ENCODE data around the gene RIN1. TPM values are rescaled to one million over a fixed set of nuclear protein-coding genes. Genes with fewer than 3 reads are reported as not detected.

RIN1 gene
- polyA plus RNA-seq, 1 donor: 12.1 TPM

DNA sequence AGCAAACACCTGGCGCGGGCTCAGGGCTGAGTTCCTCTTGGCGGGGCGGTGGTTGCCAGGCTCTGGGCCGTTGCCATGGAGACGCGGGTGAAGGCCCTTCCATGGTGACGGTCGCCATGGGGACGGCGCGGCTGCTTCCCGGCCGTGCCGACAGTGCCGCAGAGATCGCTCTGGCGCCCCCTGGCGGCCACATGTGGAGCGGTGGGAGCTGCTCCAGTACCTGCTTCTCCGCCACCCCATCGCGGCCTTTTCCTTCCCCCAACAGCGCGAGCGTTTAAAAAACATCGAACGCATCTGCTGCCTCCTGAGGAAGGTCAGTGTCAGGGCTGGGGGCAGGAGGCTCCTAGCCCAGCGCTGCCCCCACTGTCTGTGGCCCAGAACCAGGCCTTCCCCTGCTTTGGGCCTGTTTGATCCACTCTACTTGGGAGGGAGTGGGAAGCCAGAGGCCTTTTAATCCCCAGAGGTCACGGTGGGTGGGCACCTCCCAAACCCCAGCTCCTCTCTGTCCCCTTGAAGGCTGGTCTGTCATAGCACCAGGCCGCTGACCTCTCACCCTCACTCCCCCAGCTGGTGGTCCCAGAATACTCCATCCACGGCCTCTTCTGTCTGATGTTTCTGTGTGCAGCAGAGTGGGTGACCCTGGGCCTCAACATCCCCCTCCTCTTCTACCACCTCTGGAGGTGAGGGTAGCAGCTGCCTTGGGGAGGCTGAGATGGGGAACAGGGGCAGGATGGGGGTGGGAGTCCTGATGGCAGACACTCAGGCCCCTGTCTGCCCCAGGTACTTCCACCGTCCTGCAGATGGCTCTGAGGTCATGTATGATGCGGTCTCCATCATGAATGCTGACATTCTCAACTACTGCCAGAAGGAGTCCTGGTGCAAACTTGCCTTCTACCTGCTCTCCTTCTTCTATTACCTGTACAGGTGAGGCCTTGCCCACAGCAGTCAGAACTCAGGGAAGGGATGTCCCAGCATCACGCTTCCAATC, 53.5 kb downstream of the RIN1 start:
- DNase-seq (ENCODE audit: low read depth): peak; percentile 76

Other genes starting within 250 kb of the RIN1 start
- gene KLC2, start 78.7 kb downstream of the RIN1 start, polyA plus RNA-seq (ENCODE audit: insufficient read length): 19.0 TPM
- 89.7 TPM for gene RAB1B, start 67.8 kb downstream of the RIN1 start, polyA plus RNA-seq (ENCODE audit: insufficient read length)
- 2.3 TPM for gene CNIH2, start 58.3 kb downstream of the RIN1 start, polyA plus RNA-seq (ENCODE audit: insufficient read length)
- gene YIF1A, start 47.3 kb downstream of the RIN1 start, polyA plus RNA-seq (ENCODE audit: insufficient read length): 48.9 TPM
- not detected for gene TMEM151A, start 44.5 kb downstream of the RIN1 start, polyA plus RNA-seq (ENCODE audit: insufficient read length)
- 76.4 TPM for gene CD248, start 19.4 kb downstream of the RIN1 start, polyA plus RNA-seq (ENCODE audit: insufficient read length)
- 21.8 TPM for gene BRMS1, start 8.7 kb upstream of the RIN1 start, polyA plus RNA-seq (ENCODE audit: insufficient read length)
- gene B4GAT1, start 11.2 kb upstream of the RIN1 start, polyA plus RNA-seq (ENCODE audit: insufficient read length): 20.3 TPM
- 32.1 TPM for gene SLC29A2, start 35.3 kb upstream of the RIN1 start, polyA plus RNA-seq (ENCODE audit: insufficient read length)
- gene NPAS4, start 84.6 kb upstream of the RIN1 start, polyA plus RNA-seq (ENCODE audit: insufficient read length): 0.28 TPM
- 50.0 TPM for gene MRPL11, start 102.4 kb upstream of the RIN1 start, polyA plus RNA-seq (ENCODE audit: insufficient read length)
- 6.9 TPM for gene PELI3, start 130.5 kb upstream of the RIN1 start, polyA plus RNA-seq (ENCODE audit: insufficient read length)
- gene DPP3, start 144.0 kb upstream of the RIN1 start, polyA plus RNA-seq (ENCODE audit: insufficient read length): 24.0 TPM
- 17.8 TPM for gene BBS1, start 174.2 kb upstream of the RIN1 start, polyA plus RNA-seq (ENCODE audit: insufficient read length)
- gene ZDHHC24, start 209.6 kb upstream of the RIN1 start, polyA plus RNA-seq (ENCODE audit: insufficient read length): 4.3 TPM
- 24.1 TPM for gene ACTN3, start 210.5 kb upstream of the RIN1 start, polyA plus RNA-seq (ENCODE audit: insufficient read length)
- 22.6 TPM for gene CTSF, start 232.2 kb upstream of the RIN1 start, polyA plus RNA-seq (ENCODE audit: insufficient read length)

Data from forelimb muscle (tissue), 1 donor.